Gastroesophageal sphincter (tissue), 4 donors: Measurements from ENCODE around the gene TNFRSF18. TPM values are rescaled to one million over a fixed set of nuclear protein-coding genes. Genes with fewer than 3 reads are reported as not detected.

ENCODE experiments used
- ATAC-seq: fragments of 150-250 bp; one replicate; pipeline ENCODE4 v1.9.1; 2016; ENCODE audit warnings: mild to moderate bottlenecking, moderate library complexity
- H3K27ac ChIP-seq, 4 donors: fragments of 200-600 bp; sonication (generic) in 3 of 4; 1 replicate in 3 of 4; 2 replicates in 1 of 4; pipeline ENCODE4 v1.5.1; 2016 to 2019
- H3K27me3 ChIP-seq: fragments of 200-600 bp; sonication (generic); one replicate; pipeline ENCODE4 v1.5.1; 2019
- H3K36me3 ChIP-seq, 2 donors: fragments of 200-600 bp; sonication (generic); one replicate each; pipeline ENCODE4 v1.5.1; 2019; ENCODE audit warnings: control low read depth in 1 of 2
- H3K4me1 ChIP-seq, 3 donors: fragments of 200-600 bp; sonication (generic); 1 replicate in 2 of 3; 2 replicates in 1 of 3; pipeline ENCODE4 v1.5.1; 2016 to 2019; ENCODE audit warnings: control low read depth in 2 of 3
- H3K4me3 ChIP-seq, 2 donors: fragments of 200-600 bp; sonication (generic); one replicate each; pipeline ENCODE4 v1.5.1; 2019; ENCODE audit warnings: mild to moderate bottlenecking in 1 of 2, moderate library complexity in 1 of 2
- H3K9me3 ChIP-seq, 3 donors: fragments of 200-600 bp; sonication (generic); one replicate each; pipeline ENCODE4 v1.5.1; 2017 to 2019; ENCODE audit warnings: control low read depth in 2 of 3
- CTCF ChIP-seq, 4 experiments: fragments of 200-600 bp in 2 of 4; fragments of 450-650 bp in 2 of 4; sonication (generic) in 1 of 4; IDR thresholded peaks; one replicate each; pipeline ENCODE4 v1.5.1; 2017 to 2019; ENCODE audit warnings: antibody characterized with exemption in 4 of 4, mild to moderate bottlenecking in 2 of 4, moderate library complexity in 2 of 4
- EP300 ChIP-seq: sonication (generic); formaldehyde crosslinking; IDR thresholded peaks from one replicate; pipeline ENCODE4 v1.6.1; 2017; ENCODE audit warnings: antibody characterized with exemption, mild to moderate bottlenecking
- POLR2A ChIP-seq, 2 donors: fragments of 450-650 bp; IDR thresholded peaks; one replicate each; pipeline ENCODE4 v1.6.1; 2017; ENCODE audit warnings: antibody characterized with exemption in 2 of 2, mild to moderate bottlenecking in 2 of 2, moderate library complexity in 1 of 2
- POLR2AphosphoS5 ChIP-seq: sonication (generic); formaldehyde crosslinking; IDR thresholded peaks from one replicate; pipeline ENCODE4 v1.6.1; 2017; ENCODE audit warnings: antibody characterized with exemption
- WGBS, 2 donors: methylation state at CpG; one replicate each; pipeline ENCODE4 v1.1.5; 2018; ENCODE audit warnings: low coverage in 1 of 2; 5-methylcytosine and 5-hydroxymethylcytosine counted together
- total RNA-seq, 4 donors: library from RNA; depleted of rRNA; stranded (reverse); fragments of >200 nt; gene quantifications; one replicate each; pipeline ENCODE4 v1.1.0, GENCODE V29; 2016

TNFRSF18 gene
- total RNA-seq, 4 donors from 2014 or later, result 0.35 to 2.2 TPM; not detected in 2

GRCh38 chr1:1231400-1232207 lies 25.2 kb upstream of the TNFRSF18 start, which contains the start of gene SDF4:
Gene SDF4 (minus strand): TSS chr1:1232001. CDS start chr1:1228772, 3,229 bp downstream.
- peak within 1 kb of the TSS; percentile 72 to 96 (median 94) for H3K27ac ChIP-seq
- TF ChIP-seq EP300 (no peak), POLR2A (IDR thresholded peaks at IDR 0.05) (peak in 1 of 2 donors; percentile 42), POLR2AphosphoS5 (peak; percentile 76)
- H3K36me3 ChIP-seq, result peaks cover 0 to 51% of the 10 kb centered on the region in 2 donors
- H3K4me3 ChIP-seq, result peak within 1 kb of the TSS; percentile 87 to 99
- H3K9me3 ChIP-seq, result peaks cover 0 to 4% (median 0%) of the 10 kb centered on the region in 3 donors
- H3K27me3 ChIP-seq, result no peaks in the 10 kb centered on the region
- 2% methylated on average over 9 of the region's 99 CpGs; no CpG with 5 or more reads in 1 of the 2 donors for WGBS, 2 donors
- peaks cover 0 to 65% (median 23%) of the 10 kb centered on the region in 3 donors for H3K4me1 ChIP-seq
- peak; percentile 98 for ATAC-seq

- TF ChIP-seq CTCF (IDR thresholded peaks at IDR 0.05) (peak in 1 of 4 experiments; percentile 17), POLR2AphosphoS5 (no peak), POLR2A (IDR thresholded peaks at IDR 0.05) (no peak)
- no peaks in the 10 kb centered on the region for H3K27me3 ChIP-seq
- peak overlapping the region; percentile 72 to 96 (median 94) for H3K27ac ChIP-seq
- 3 to 10% methylated on average over 10 to 15 of the region's 24 CpGs for WGBS, 2 donors
- H3K4me3 ChIP-seq, result peak overlapping the region; percentile 87 to 99
- peaks cover 0 to 4% (median 0%) of the 10 kb centered on the region in 3 donors for H3K9me3 ChIP-seq
- H3K4me1 ChIP-seq, result peaks cover 0 to 71% (median 23%) of the 10 kb centered on the region in 3 donors
- peaks cover 0 to 59% of the 10 kb centered on the region in 2 donors for H3K36me3 ChIP-seq
- no peak for ATAC-seq
Measured at GRCh38 chr1:1230656-1231399, 24.4 kb upstream of the TNFRSF18 start.

- Histone ChIP-seq H3K27me3 (no peaks in the 10 kb centered on the region), H3K27ac (no peak overlapping the region), H3K36me3 (peaks cover 0 to 61% of the 10 kb centered on the region in 2 donors), H3K4me1 (peaks cover 0 to 74% (median 23%) of the 10 kb centered on the region in 3 donors), H3K9me3 (peaks cover 0 to 4% (median 0%) of the 10 kb centered on the region in 3 donors), H3K4me3 (peak overlapping the region in 1 of 2 donors; percentile 99)
- TF ChIP-seq CTCF (IDR thresholded peaks at IDR 0.05) (no peak), POLR2AphosphoS5 (no peak), EP300 (no peak), POLR2A (IDR thresholded peaks at IDR 0.05) (no peak)
- WGBS, 2 donors, result 60 to 80% methylated on average over 1 of the region's 19 CpGs
- ATAC-seq, result no peak
Measured at GRCh38 chr1:1229770-1230169, 23.4 kb upstream of the TNFRSF18 start.

- no peak for TF ChIP-seq CTCF (IDR thresholded peaks at IDR 0.05)
- no peak for TF ChIP-seq POLR2AphosphoS5
- no peak for TF ChIP-seq EP300
- no peak for TF ChIP-seq POLR2A (IDR thresholded peaks at IDR 0.05)
- Histone ChIP-seq H3K27ac (no peak overlapping the region), H3K36me3 (peaks cover 0 to 61% of the 10 kb centered on the region in 2 donors), H3K4me1 (peaks cover 0 to 70% (median 23%) of the 10 kb centered on the region in 3 donors), H3K9me3 (peaks cover 0 to 4% (median 0%) of the 10 kb centered on the region in 3 donors), H3K27me3 (no peaks in the 10 kb centered on the region), H3K4me3 (no peak overlapping the region)
- no peak for ATAC-seq
- 67 to 86% methylated on average over 3 to 11 of the region's 28 CpGs for WGBS, 2 donors
Measured at GRCh38 chr1:1228596-1229321, 22.4 kb upstream of the TNFRSF18 start.
